HepG2 (cell line): ENCODE measurements around the gene PROC.

Experiments
- HDAC2 ChIP-seq: sonication (generic); formaldehyde crosslinking; IDR thresholded peaks from 2 replicates; pipeline ENCODE4 v1.4.0; 2020; ENCODE audit warnings: missing genetic modification reagents
- KDM5A ChIP-seq: fragments of 200-600 bp; sonication (generic); IDR thresholded peaks from 2 replicates; pipeline ENCODE4 v1.7.0; 2018; ENCODE audit warnings: antibody characterized with exemption, mild to moderate bottlenecking, low read length, borderline replicate concordance
- SP4 ChIP-seq: sonication (generic); formaldehyde crosslinking; IDR thresholded peaks from 2 replicates; pipeline ENCODE4 v1.8.1; 2023; ENCODE audit warnings: mild to moderate bottlenecking, missing genetic modification reagents
- TBL1XR1 ChIP-seq: fragments of 150-350 bp; IDR thresholded peaks from 2 replicates; pipeline ENCODE4 v1.6.1; 2014; ENCODE audit warnings: borderline replicate concordance, low read length; ENCODE audit not compliant: partially characterized antibody
- ZNF724P ChIP-seq: sonication (generic); formaldehyde crosslinking; IDR thresholded peaks from 2 replicates; pipeline ENCODE4 v1.8.0; 2022; ENCODE audit warnings: missing genetic modification reagents, borderline replicate concordance
- TF ChIP-seq, protein P1 (sequence below): sonication (generic); formaldehyde crosslinking; IDR thresholded peaks from 2 replicates; pipeline ENCODE4 v1.5.0; 2020; ENCODE audit warnings: mild to moderate bottlenecking, missing genetic modification reagents, moderate library complexity
- TF ChIP-seq, protein P2 (sequence below): sonication (generic); formaldehyde crosslinking; IDR thresholded peaks from 2 replicates; pipeline ENCODE4 v1.4.0; 2020; ENCODE audit warnings: missing genetic modification reagents
- TF ChIP-seq, protein P3 (sequence below): sonication (generic); formaldehyde crosslinking; IDR thresholded peaks from 2 replicates; pipeline ENCODE4 v1.4.0; 2020; ENCODE audit warnings: missing genetic modification reagents

DNA sequence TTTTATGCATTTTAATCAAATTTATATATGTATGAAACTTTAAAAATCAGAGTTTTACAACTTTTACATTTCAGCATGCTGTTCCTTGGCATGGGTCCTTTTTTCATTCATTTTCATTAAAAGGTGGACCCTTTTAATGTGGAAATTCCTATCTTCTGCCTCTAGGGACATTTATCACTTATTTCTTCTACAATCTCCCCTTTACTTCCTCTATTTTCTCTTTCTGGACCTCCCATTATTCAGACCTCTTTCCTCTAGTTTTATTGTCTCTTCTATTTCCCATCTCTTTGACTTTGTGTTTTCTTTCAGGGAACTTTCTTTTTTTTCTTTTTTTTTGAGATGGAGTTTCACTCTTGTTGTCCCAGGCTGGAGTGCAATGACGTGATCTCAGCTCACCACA is 5.7 kb downstream of the PROC start:
- TF ChIP-seq, protein P1, sequence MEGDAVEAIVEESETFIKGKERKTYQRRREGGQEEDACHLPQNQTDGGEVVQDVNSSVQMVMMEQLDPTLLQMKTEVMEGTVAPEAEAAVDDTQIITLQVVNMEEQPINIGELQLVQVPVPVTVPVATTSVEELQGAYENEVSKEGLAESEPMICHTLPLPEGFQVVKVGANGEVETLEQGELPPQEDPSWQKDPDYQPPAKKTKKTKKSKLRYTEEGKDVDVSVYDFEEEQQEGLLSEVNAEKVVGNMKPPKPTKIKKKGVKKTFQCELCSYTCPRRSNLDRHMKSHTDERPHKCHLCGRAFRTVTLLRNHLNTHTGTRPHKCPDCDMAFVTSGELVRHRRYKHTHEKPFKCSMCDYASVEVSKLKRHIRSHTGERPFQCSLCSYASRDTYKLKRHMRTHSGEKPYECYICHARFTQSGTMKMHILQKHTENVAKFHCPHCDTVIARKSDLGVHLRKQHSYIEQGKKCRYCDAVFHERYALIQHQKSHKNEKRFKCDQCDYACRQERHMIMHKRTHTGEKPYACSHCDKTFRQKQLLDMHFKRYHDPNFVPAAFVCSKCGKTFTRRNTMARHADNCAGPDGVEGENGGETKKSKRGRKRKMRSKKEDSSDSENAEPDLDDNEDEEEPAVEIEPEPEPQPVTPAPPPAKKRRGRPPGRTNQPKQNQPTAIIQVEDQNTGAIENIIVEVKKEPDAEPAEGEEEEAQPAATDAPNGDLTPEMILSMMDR (CRISPR knock-in tag) = no peak
- TF ChIP-seq, protein P2, sequence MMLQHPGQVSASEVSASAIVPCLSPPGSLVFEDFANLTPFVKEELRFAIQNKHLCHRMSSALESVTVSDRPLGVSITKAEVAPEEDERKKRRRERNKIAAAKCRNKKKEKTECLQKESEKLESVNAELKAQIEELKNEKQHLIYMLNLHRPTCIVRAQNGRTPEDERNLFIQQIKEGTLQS (CRISPR knock-in tag) = no peak
- TF ChIP-seq SP4 (CRISPR knock-in tag) (no peak), TBL1XR1 (no peak), HDAC2 (CRISPR knock-in tag) (no peak), KDM5A (no peak), ZNF724P (CRISPR knock-in tag) (no peak)
- TF ChIP-seq, protein P3, sequence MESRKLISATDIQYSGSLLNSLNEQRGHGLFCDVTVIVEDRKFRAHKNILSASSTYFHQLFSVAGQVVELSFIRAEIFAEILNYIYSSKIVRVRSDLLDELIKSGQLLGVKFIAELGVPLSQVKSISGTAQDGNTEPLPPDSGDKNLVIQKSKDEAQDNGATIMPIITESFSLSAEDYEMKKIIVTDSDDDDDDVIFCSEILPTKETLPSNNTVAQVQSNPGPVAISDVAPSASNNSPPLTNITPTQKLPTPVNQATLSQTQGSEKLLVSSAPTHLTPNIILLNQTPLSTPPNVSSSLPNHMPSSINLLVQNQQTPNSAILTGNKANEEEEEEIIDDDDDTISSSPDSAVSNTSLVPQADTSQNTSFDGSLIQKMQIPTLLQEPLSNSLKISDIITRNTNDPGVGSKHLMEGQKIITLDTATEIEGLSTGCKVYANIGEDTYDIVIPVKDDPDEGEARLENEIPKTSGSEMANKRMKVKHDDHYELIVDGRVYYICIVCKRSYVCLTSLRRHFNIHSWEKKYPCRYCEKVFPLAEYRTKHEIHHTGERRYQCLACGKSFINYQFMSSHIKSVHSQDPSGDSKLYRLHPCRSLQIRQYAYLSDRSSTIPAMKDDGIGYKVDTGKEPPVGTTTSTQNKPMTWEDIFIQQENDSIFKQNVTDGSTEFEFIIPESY = no peak
